ENCODE results near the gene ATG9B. TPM values are rescaled to one million over a fixed set of nuclear protein-coding genes. Genes with fewer than 3 reads are reported as not detected.
A peak's percentile ranks its signal among the peaks of the same experiment; 100 is the strongest.
"Not testable (repeated sequence)": the region's sequence is repeated elsewhere in the genome, so short reads cannot be mapped to it uniquely, and the experiment has no call there.

Gene ATG9B
- polyA plus RNA-seq, 3 donors from 2014 or later = 1.9 to 5.7 TPM; not detected in 1

DNA sequence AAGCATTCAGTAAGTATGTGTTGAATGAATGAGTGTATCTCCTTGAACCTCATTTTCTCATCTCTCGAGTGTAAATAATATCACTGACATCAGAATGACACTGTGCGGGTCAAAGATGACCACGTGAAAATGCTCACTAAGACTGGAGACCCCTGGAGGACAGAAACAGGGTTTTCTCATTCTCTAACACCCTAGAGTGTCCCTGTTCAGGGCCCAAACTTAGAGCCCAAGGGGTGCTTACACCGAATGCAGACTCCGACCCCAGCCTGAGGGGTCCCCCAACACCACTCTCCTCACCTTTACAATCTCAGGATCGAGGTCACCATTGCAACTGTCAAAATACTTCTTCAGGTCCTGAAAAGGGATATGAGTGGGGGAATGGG, 32.0 kb upstream of the ATG9B start:
- peak overlapping the region; percentile 7 to 95 (median 92) for H3K4me3 Mint-ChIP-seq
- H3K4me1 Mint-ChIP-seq = peaks cover 32 to 36% of the 10 kb centered on the region in 2 donors
- H3K36me3 Mint-ChIP-seq = peaks cover 4 to 6% (median 5%) of the 10 kb centered on the region in 3 donors
- no peak overlapping the region for H3K27ac Mint-ChIP-seq
- DNase-seq = no peak
- H3K27me3 Mint-ChIP-seq (ENCODE audit: low read depth in 3 of 3) = peaks cover 0 to 6% (median 3%) of the 10 kb centered on the region in 3 donors
- H3K9me3 Mint-ChIP-seq = no peaks in the 10 kb centered on the region

DNA sequence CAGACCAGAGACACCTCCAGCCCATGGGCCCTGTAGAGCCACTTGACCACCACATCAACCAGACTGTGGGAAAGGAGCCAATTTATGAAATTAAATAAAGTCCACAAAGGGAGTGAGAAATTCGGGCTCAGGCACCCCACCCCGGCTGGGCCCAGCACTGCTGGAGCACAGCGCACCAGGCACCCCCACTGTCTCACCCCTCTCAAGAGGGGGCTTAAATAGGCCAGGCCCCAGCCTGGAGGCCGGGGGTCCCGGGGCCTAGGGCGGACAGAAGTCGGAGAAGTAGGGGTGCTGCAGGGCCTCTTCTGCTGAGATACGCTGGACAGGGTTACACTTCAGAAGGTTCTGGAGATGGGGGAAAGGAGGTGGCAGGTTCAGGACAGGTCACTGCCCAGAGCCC, 29.5 kb upstream of the ATG9B start:
- peaks cover 4 to 6% (median 5%) of the 10 kb centered on the region in 3 donors for H3K36me3 Mint-ChIP-seq
- H3K27me3 Mint-ChIP-seq (ENCODE audit: low read depth in 3 of 3) = peaks cover 0 to 4% (median 3%) of the 10 kb centered on the region in 3 donors
- H3K9me3 Mint-ChIP-seq = no peaks in the 10 kb centered on the region
- H3K4me1 Mint-ChIP-seq = peaks cover 17 to 24% of the 10 kb centered on the region in 2 donors
- H3K4me3 Mint-ChIP-seq = no peak overlapping the region
- DNase-seq = no peak
- H3K27ac Mint-ChIP-seq = no peak overlapping the region

DNA sequence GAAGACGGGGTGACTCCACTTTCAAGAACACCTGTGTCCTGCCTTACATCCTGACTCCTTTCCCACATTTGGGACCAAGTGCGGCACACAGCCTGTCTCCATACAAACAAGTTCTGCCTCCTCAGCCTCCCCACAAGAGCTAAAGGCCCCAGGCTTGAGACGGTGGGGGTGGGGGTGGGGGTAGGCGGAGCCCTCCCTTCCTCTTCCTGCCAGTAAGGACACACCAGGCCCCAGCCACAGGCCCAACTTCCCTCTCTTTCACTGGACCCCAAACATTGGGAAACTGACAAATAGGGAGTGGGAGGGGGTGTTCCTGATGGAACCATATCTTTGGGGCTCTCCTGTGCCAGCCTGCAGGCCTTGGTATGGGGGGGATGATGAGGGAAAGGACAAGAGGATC, 28.8 kb upstream of the ATG9B start:
- Mint-ChIP-seq H3K4me1 (peaks cover 11 to 17% of the 10 kb centered on the region in 2 donors), H3K9me3 (no peaks in the 10 kb centered on the region), H3K4me3 (no peak overlapping the region), H3K27me3 (ENCODE audit: low read depth in 3 of 3) (peaks cover 0 to 2% (median 0%) of the 10 kb centered on the region in 3 donors), H3K27ac (no peak overlapping the region), H3K36me3 (peaks cover 4 to 6% (median 5%) of the 10 kb centered on the region in 3 donors)
- no peak for DNase-seq

DNA sequence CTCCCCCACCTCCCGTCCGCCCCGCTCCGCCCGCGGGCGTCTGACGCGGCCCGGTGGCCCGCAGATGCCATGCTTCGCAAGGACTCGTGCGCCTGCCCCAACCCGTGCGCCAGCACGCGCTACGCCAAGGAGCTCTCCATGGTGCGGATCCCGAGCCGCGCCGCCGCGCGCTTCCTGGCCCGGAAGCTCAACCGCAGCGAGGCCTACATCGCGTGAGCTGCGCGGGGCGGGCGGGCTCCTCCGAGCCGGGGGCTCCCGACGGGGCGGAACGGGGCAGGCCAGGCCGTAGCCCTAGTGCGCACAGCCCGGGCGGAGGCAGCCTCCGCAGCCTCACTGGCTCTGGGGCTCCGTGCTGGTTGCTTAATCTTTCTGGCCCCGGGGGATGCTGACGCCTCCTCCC, 26.8 kb upstream of the ATG9B start:
- peak; percentile 34 for DNase-seq
- H3K36me3 Mint-ChIP-seq = peaks cover 4 to 6% (median 5%) of the 10 kb centered on the region in 3 donors

DNA sequence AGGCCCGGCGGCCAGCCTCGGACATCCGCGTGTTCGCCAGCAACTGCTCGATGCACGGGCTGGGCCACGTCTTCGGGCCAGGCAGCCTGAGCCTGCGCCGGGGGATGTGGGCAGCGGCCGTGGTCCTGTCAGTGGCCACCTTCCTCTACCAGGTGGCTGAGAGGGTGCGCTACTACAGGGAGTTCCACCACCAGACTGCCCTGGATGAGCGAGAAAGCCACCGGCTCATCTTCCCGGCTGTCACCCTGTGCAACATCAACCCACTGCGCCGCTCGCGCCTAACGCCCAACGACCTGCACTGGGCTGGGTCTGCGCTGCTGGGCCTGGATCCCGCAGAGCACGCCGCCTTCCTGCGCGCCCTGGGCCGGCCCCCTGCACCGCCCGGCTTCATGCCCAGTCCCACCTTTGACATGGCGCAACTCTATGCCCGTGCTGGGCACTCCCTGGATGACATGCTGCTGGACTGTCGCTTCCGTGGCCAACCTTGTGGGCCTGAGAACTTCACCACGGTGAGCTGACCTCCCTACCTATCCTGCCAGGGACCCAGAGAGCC, 24.7 kb upstream of the ATG9B start:
- Mint-ChIP-seq H3K36me3 (peaks cover 0 to 7% (median 6%) of the 10 kb centered on the region in 3 donors), H3K4me3 (no peak overlapping the region), H3K9me3 (no peaks in the 10 kb centered on the region), H3K27me3 (ENCODE audit: low read depth in 3 of 3) (peaks cover 0 to 3% (median 0%) of the 10 kb centered on the region in 3 donors), H3K27ac (no peak overlapping the region), H3K4me1 (peaks cover 0 to 2% of the 10 kb centered on the region in 2 donors)
- DNase-seq = no peak

More for the DNA sequence above, 26.8 kb upstream of the ATG9B start:
- no peak overlapping the region for H3K27ac Mint-ChIP-seq
- no peaks in the 10 kb centered on the region for H3K9me3 Mint-ChIP-seq
- H3K4me1 Mint-ChIP-seq = peaks cover 0 to 2% of the 10 kb centered on the region in 2 donors
- H3K4me3 Mint-ChIP-seq = no peak overlapping the region
- peaks cover 0 to 1% (median 0%) of the 10 kb centered on the region in 3 donors for H3K27me3 Mint-ChIP-seq (ENCODE audit: low read depth in 3 of 3)

DNA sequence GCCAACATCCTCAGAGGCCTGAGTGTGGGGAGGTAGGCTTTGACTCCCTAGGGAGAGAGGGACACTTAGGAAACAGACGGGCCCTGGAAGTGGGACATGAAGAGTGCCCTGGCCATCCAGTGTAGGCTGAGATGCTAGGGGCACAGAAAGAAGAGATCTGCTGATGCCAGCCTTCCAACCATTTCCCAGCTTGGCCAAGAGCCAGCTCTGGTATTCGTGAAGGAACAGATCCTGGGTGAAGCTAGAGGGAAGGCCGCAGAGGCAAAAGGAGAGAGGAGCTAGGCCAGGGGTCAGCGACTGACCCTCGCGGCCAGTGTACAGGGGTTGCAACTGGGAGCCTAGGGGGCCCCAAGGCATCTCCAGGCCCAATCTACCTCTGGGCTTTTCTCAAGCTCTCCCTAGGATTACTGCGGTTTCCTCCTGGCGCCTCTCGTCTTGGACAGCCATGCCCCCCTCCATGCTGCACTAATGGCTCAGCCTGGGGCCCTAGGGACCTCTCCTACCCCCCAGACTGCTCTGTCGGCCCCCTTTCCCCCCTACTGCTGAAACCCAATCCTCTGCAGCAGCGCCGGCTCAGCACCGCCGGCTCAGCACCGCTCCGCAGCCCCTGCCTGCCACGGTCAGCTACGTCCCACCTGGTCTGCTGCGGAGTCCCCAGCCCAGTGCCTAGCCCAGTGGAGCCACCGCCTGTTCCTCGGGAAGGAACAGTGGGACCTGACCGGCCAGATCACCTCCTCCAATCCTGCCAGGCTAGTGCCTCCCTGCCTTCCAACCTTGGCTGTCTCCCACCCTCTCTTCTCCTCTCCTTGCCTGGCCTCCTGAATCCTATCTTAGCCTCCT, 23.9 kb upstream of the ATG9B start, which contains the start of gene ASIC3:
Gene ASIC3, plus strand, starts transcription at position 556 of the 840 bp plus-strand sequence. CDS start 355 bp downstream, outside the sequence.
- Mint-ChIP-seq H3K27ac (peak within 1 kb of the TSS in 1 of 6 donors; percentile 14), H3K36me3 (peaks cover 0 to 7% (median 6%) of the 10 kb centered on the region in 3 donors), H3K4me3 (no peak within 1 kb of the TSS), H3K9me3 (no peaks in the 10 kb centered on the region), H3K27me3 (ENCODE audit: low read depth in 3 of 3) (peaks cover 0 to 3% (median 0%) of the 10 kb centered on the region in 3 donors), H3K4me1 (peaks cover 0 to 2% of the 10 kb centered on the region in 2 donors)
- no peak for DNase-seq

DNA sequence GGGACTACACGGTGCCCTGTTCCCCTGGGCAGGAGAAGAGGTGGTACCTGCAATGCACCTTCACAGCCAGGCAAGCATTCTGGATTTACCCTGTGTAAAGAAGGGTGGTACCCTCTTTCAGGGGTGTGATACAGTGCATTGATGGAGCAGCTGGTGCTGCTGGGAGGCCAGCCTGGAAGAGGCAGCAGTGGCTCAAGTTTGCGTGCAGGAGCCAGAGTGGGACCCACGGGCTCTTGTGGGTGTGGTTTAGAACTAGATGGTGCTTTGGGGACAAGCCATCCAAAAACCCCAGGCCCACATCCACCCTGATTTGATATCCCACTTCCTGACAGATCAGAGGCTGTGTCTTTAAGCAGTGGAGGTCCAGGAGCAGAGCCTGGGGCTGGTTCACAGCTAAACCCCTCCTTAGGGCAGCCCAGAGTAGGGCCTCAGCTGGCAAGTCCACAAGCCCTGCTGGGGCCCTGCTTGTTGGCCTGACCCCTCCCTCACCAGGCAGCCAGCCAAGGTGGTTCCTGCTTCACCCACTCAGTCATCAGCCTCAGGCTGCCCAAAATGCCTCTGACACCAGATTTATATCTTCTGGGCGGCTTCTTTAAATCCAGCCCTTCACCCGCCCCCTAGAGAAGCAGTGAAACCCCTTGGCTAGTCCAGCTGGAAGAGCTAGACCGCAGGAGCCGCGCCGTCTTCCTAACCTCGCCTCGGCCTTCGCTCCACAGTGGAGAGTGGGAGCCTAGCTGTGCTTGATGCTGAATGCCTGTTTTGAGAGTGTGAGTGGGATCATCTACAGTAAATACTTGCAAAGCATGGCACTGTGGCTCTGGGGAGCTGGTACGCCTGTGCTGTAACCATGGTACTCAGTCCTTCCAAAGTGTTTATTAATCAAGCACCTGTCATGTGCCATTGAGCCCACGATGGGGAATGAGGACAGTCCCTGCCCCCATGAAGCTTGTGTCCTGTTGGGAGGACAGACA, 22.6 kb upstream of the ATG9B start:
- no peaks in the 10 kb centered on the region for H3K4me1 Mint-ChIP-seq
- no peaks in the 10 kb centered on the region for H3K9me3 Mint-ChIP-seq
- H3K27ac Mint-ChIP-seq = peak overlapping the region in 2 of 6 donors; percentile 14 to 28
- H3K4me3 Mint-ChIP-seq = no peak overlapping the region
- peaks cover 0 to 3% (median 0%) of the 10 kb centered on the region in 3 donors for H3K27me3 Mint-ChIP-seq (ENCODE audit: low read depth in 3 of 3)
- DNase-seq = no peak
- H3K36me3 Mint-ChIP-seq = peaks cover 0 to 3% (median 0%) of the 10 kb centered on the region in 3 donors

DNA sequence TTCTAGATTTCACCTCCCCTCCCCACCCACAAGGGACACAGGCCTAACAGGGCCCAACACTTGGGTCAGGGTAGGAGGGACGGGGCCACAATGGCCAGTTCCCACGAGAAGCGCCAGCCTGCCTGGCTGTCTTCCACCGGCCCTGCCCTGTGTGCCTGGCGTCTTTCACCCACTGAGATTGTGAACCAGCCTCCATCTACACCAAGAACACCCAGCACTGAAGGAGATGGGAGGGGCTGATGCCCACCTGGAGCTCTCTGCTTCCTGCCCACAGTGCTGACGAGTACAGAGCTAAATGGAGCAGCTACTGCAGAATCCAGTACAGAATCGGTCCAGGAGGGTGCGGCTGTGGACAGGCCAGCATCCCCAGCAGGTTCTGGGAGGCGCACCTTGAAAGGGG, 21.7 kb upstream of the ATG9B start:
- no peak overlapping the region for H3K27ac Mint-ChIP-seq
- H3K27me3 Mint-ChIP-seq (ENCODE audit: low read depth in 3 of 3) = peaks cover 0 to 3% (median 2%) of the 10 kb centered on the region in 3 donors
- no peaks in the 10 kb centered on the region for H3K9me3 Mint-ChIP-seq
- no peaks in the 10 kb centered on the region for H3K4me1 Mint-ChIP-seq
- peaks cover 0 to 3% (median 0%) of the 10 kb centered on the region in 3 donors for H3K36me3 Mint-ChIP-seq
- DNase-seq = no peak
- no peak overlapping the region for H3K4me3 Mint-ChIP-seq

DNA sequence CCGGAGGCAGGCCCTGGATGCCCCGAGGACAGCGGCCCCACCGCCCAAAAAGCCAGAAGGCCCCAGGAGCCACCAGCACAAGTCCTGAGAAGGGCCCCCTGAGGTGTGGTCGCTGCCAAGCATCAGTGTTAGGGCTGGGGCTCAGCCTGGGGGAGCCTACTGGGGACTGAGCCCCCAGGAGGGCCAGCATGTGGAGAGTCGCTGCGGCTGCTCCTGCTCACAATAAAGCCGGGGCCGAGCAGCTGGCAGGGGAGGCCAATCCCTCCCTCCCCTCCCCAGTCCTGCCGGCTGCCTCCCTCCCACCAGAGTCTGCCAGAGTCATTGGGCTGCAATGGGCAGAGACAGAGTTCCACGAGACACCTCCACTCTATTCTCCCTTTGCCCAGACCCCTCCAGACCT, 21.0 kb upstream of the ATG9B start:
- Mint-ChIP-seq H3K4me3 (no peak overlapping the region), H3K9me3 (no peaks in the 10 kb centered on the region), H3K27me3 (ENCODE audit: low read depth in 3 of 3) (peaks cover 0 to 3% (median 2%) of the 10 kb centered on the region in 3 donors), H3K4me1 (no peaks in the 10 kb centered on the region), H3K36me3 (peaks cover 0 to 3% (median 0%) of the 10 kb centered on the region in 3 donors), H3K27ac (no peak overlapping the region)
- DNase-seq = no peak

DNA sequence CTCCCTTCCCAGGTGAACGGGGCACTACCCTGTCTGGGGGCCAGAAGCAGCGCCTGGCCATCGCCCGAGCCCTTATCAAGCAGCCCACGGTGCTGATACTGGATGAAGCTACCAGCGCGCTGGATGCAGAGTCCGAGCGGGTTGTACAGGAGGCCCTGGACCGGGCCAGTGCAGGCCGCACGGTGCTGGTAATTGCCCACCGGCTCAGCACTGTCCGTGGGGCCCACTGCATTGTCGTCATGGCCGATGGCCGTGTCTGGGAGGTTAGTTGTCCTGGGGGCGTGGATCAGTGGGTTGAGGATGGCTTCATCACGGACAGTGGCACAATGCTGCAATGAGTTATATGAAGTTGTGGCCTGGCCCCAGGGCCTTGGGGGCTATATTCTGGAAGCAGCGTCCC, 19.7 kb upstream of the ATG9B start:
- no peaks in the 10 kb centered on the region for H3K9me3 Mint-ChIP-seq
- peaks cover 0 to 3% (median 2%) of the 10 kb centered on the region in 3 donors for H3K27me3 Mint-ChIP-seq (ENCODE audit: low read depth in 3 of 3)
- H3K4me3 Mint-ChIP-seq = no peak overlapping the region
- peaks cover 0 to 2% of the 10 kb centered on the region in 2 donors for H3K4me1 Mint-ChIP-seq
- peaks cover 0 to 3% (median 0%) of the 10 kb centered on the region in 3 donors for H3K36me3 Mint-ChIP-seq
- H3K27ac Mint-ChIP-seq = no peak overlapping the region
- no peak for DNase-seq

DNA sequence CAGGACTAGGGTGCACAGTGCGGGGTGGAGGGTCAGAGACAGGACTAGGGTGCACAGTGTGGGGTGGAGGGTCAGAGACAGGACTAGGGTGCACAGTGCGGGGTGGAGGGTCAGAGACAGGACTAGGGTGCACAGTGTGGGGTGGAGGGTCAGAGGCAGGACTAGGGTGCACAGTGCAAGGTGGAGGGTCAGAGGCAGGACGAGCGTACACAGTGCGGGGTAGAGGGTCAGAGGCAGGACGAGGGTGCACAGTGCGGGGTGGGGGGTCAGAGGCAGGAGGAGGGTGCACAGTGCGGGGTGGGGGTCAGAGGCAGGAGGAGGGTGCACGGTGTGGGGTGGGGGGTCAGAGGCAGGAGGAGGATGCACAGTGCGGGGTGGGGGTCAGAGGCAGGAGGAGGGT, 19.2 kb upstream of the ATG9B start:
- H3K27ac Mint-ChIP-seq; DNase-seq; H3K9me3 Mint-ChIP-seq; H3K4me1 Mint-ChIP-seq; H3K27me3 Mint-ChIP-seq (ENCODE audit: low read depth in 3 of 3); H3K4me3 Mint-ChIP-seq; H3K36me3 Mint-ChIP-seq: not testable (repeated sequence)

DNA sequence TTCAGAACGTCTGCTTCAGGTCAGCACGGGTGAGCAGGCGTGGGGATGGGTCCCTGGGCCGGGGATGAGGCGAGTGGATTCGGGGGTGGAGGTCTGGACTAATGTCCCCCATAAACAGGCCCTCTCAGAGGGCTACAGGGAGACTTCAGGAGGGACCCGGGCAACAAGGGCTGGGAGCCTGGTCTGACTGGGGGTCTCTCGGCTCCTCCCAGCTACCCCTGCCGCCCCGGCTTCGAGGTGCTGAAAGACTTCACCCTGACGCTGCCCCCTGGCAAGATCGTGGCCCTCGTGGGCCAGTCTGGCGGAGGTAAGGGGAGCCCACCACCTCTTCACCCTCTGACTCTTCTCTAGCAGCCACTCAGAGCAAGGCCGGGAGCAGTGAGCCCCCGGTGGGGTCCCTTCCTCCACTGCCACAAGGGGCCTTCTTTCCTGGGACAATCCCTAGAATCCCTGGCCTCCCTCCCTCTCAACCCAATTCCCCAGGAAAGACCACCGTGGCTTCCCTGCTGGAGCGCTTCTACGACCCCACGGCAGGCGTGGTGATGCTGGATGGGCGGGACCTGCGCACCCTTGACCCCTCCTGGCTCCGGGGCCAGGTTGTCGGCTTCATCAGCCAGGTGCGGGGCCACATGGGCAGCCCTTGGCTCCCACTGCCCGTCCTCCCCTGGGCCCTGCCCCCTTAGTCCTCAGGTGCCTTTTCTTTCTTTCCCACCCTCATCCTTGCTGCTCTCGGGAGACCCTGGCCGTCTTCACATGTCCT, 16.5 kb upstream of the ATG9B start:
- peaks cover 0 to 2% of the 10 kb centered on the region in 2 donors for H3K4me1 Mint-ChIP-seq
- peaks cover 0 to 2% (median under 1%) of the 10 kb centered on the region in 3 donors for H3K27me3 Mint-ChIP-seq (ENCODE audit: low read depth in 3 of 3)
- no peaks in the 10 kb centered on the region for H3K9me3 Mint-ChIP-seq

More for the DNA sequence above, 16.5 kb upstream of the ATG9B start:
- Mint-ChIP-seq H3K36me3 (peaks cover 0 to 3% (median 0%) of the 10 kb centered on the region in 3 donors), H3K4me3 (no peak overlapping the region), H3K27ac (no peak overlapping the region)
- DNase-seq = no peak

Data from immature natural killer cell (primary cell).